Measurements from ENCODE around the gene CHST11.
"Not testable (repeated sequence)": the region's sequence is repeated elsewhere in the genome, so short reads cannot be mapped to it uniquely, and the experiment has no call there.

The CHST11 gene

DNA sequence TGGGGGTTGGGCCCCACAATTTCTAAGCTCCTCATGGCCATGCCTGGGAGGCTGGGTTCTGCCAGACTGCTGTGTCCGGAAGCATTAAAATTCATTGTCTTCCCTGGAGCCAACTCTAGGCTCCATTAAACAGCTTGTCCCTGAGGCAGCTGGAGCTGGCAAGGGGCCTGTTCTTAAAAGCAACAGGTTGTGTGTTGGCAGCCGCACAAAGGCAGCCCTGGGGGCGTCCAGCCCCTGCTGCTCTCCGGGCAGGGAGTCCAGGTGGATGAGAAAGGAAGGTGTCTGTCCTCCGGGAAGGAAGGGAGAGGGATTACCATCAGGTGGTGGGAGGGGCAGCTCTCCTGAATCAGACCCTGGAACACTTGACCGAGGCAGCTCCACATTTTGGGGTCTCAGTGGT lies 98.9 kb downstream of the CHST11 start:
- no peak for DNase-seq (ENCODE audit: low read depth in 1 of 2, low spot score in 1 of 2)

DNA sequence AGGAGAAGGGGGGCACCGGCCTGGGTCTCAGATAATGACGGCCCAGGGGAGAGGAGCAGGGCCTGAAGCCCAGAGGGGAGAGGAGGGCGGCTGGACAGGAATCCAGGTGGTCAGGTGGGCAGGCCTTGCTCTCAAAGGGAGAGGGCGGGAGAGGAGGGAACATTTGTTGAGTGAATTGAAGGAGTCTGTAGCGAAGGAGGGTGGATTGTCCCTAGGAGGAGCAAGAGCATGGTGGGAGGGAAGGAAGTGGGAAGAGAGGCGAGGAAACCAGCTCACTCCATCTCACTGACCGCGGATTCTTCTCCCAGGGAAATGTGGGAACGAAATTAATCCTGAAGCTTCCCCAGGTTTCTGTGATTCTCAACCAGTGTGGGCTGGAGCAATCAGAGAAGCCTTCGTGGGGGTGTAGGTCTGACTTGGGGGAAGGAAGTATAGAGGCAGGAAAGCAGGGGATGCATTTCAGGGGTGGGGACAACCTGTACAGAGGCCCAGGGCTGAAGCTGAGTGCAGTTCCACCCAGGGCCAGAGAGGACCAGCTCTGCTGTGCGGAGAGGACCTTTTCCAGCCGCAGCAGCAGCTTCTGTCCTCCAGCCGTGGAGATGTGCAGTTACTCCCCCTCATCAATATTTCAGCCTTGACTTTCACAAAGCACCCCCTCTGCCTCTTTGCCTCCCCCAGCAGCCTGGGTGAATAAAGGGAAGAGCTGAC lies 100.9 kb downstream of the CHST11 start:
- no peak for DNase-seq (ENCODE audit: low read depth in 1 of 2, low spot score in 1 of 2)

DNA sequence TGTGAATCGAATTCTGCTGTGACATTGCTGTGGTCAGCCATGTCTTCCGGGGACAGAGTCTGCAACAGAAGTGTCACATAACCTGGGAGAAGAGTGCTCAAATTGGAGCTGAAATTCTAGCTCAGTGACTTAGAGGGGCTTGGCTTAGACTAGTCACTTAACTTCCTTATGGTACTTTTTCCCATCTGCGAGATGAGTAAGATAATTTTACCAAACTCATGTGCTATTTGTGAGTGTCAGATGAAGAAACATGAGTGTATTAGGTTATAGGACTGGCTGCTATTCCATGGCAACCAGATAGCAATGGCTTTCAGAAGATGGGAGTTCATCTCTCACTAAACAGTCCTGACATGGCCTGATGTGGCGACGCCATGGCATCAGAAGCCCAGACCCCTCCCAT lies 104.1 kb downstream of the CHST11 start:
- no peak for DNase-seq (ENCODE audit: low read depth in 1 of 2, low spot score in 1 of 2)

DNA sequence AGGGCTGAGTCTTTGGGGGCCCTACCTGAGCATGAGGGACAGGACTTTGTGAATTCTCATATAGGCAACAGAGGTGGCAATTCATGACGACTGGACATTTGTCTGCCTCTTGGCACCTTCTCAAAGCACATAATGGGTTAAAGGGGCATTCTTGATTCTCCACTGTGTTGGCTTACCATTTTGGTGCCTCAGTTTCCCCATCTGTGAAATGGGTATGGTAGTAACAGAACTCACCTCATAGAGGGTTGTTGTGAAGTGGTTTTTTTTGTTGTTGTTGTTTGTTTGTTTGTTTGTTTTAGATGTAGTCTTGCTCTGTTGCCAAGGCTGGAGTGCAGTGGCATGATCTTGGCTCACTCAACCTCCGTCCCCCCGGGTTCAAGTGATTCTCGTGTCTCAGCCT lies 106.0 kb downstream of the CHST11 start:
- DNase-seq (ENCODE audit: low read depth in 1 of 2, low spot score in 1 of 2), result no peak

GRCh38 chr12:104564662-104565061 lies 107.9 kb downstream of the CHST11 start:
- DNase-seq (ENCODE audit: low read depth in 1 of 2, low spot score in 1 of 2), result not testable (repeated sequence)

DNA sequence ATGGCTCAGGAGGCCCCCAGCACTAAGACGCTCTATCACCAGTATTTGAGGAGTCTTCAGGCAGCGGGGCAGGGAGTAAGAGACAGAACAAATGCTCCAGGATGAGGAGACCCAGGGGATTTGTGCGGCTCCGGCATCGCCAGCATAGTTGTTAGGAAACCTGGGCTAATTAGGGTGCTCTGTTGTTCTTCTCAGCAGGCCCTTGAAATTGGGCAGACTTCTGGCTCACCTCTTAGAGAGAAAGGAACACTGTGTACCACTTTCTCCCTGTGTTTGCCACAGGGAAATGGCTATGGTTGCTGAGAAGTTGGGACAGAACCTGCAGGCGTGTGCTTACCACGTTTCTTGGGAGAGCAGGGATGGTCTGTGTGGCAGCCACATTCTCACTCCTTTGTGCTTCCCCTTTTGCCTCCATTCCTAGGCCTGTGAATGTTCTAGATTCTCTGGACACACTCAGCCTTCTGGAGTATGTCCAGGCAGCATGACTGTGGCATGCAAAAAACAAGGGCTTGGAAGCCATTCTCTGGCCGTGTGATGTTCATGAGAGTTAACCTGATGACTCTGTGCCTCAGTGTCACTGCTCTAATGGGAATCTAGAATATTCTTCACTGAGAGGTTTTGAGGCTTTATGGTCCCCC lies 109.0 kb downstream of the CHST11 start:
- no peak for DNase-seq (ENCODE audit: low read depth in 1 of 2, low spot score in 1 of 2)

DNA sequence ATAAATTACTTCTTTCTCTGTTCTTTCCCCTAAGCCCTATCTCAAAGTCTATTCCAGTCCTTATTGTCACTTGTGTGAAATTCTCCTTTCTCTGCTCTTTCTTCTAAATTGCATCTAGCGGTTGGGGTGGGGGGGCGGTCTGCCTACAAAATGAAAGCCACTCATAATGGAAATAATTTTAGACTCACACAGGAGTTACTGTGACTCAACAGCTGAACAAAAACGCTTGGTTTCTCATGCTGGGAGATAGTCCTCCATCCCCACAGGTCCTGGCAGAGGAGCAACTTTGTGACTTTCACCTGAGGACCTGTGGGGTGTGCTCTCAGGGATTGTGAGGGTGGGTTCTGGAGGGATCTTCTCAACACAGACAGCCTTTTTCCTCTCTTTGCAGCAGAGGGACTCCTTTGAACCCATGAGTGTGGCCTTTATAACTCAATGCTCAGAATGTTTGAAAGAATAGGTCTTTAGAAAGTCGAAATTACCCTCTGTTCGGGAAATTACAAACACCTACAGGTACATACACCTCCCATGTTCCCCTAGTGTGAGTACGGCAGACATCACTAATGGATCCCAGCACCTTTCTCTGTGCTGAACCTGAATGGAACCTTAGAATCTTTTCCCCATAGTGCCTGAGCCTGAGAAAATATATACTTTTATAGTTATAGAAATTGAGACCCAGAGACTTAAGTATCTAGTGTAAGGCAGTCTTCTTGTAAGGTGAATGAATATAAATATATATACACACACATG lies 109.7 kb downstream of the CHST11 start:
- DNase-seq (ENCODE audit: low read depth in 1 of 2, low spot score in 1 of 2), result no peak

DNA sequence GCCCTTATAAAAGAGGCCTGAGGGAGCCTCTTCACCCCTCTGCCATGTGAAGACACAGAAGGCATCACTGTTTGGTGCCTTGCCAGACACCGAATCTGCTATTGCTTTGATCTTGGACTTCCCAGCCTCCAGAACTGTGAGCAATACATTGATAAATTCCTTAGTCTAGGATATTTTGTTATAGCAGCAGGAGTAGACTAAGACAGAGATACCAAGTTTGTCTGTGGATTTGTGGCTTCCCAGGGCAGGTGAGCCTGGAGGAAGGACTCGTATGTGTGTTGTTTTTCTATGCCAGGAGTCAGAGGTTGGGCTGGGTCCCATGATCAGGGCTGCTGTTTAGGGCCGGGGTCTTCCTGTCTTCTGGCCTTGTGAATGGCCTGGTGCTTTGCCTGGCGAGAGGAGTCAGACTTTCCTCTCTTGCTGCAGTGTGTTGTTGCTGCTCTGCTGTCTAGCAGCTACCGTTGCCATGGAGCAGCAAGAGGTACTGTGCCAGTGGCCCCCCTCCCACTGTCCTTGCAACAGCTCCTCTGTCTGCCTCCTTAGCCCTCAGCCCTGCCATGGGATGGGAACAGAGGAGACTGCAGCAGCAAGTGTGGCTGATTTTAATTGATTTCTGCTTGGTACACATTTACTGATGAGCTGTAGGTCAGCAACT lies 111.2 kb downstream of the CHST11 start:
- no peak for DNase-seq (ENCODE audit: low read depth in 1 of 2, low spot score in 1 of 2)

GRCh38 chr12:104568487-104568868 lies 111.7 kb downstream of the CHST11 start:
- DNase-seq (ENCODE audit: low read depth in 1 of 2, low spot score in 1 of 2), result no peak

DNA sequence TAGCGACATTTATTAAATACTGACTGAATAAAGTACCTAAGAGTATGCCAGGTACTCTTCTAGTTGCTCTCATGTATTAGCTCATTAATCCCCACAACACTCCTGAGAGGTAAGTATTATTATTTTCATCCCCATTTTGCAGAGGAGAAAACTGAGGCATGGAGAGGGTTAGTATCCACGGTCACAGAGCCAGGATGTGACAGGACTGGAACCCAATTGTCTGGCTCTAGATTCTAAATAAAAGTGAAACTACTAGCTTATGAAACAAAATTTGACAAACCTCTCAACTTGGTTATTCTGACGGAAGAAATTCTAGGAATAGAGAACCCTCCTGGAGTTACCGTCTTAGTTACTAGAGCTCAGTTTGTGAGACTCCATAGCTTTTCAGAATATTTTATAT lies 112.2 kb downstream of the CHST11 start:
- no peak for DNase-seq (ENCODE audit: low read depth in 1 of 2, low spot score in 1 of 2)

DNA sequence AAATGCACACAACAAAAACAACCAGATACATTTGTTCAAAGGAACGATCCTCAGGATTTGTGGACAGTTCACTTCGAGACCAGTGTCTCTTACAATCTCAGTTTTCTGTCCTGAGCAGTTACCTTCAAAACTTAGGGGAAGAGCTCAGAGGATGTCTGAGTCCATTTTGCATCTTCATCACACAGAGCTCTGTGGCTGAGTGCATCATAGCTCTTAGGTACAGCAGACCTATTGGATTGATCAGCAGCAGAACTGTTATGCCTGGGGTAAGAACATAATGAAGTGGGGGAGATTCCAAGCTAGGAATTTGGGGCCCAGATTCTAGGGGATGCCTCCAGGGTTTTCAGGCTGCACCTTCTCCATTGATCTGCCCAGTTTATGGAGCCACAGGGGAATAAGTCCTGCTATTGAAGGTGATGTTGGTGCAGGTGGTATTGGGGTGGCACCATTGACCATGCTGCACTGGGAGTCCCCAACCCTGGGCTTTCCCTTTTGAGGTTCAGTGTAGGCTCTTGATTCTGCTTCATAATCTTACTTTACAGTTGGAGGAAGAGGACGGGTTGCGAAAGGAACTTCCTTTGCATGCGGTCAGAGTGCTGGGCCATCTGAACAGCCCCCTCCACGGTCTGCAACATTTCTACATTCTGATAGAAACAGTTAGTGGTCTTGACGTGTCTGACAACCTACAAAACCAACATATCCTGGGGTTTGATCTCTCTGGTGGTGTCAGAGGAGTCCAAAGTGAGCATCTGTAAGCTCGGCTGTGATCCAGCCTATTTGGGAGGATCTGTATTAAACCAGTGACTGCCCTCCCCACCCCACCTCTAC lies 112.8 kb downstream of the CHST11 start:
- no peak for DNase-seq (ENCODE audit: low read depth in 1 of 2, low spot score in 1 of 2)

- no peak for DNase-seq (ENCODE audit: low read depth in 1 of 2, low spot score in 1 of 2)
These were observed 113.6 kb downstream of the CHST11 start for GRCh38 chr12:104570174-104570907.

DNA sequence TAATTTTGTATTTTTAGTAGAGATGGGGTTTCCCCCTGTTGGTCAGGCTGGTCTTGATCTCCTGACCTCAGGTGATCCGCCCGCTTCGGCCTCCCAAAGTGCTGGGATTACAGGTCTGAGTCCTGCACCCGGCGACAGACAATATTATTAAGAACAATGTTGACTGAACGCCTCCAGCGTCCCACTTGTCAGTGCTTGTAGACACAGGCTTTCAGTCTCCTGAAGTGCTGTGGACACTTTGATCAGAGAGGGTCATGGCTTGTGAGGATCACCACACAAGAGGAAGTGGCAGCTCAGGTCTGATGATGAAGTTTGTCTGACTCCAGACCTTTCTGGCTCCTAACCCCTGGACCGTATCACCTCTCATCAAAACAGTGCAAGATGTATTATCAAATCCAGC lies 114.6 kb downstream of the CHST11 start:
- DNase-seq (ENCODE audit: low read depth in 1 of 2, low spot score in 1 of 2), result no peak

GRCh38 chr12:104574353-104574752 lies 117.6 kb downstream of the CHST11 start:
- DNase-seq (ENCODE audit: low read depth in 1 of 2, low spot score in 1 of 2), result not testable (repeated sequence)

DNA sequence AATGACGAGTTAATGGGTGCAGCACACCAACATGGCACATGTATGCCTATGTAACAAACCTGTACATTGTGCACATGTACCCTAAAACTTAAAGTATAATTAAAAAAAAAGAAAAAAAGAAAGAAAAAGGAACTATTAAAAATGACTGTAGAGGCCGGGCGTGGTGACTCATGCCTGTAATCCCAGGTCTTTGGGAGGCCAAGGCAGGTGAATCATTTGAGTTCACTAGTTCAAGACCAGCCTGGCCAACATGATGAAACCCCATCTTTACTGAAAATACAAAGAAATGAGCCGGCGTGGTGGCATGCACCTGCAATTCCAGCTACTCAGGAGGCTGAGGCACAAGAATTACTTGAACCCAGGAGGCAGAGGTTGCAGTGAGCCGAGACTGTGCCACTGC lies 118.0 kb downstream of the CHST11 start:
- not testable (repeated sequence) for DNase-seq (ENCODE audit: low read depth in 1 of 2, low spot score in 1 of 2)

DNA sequence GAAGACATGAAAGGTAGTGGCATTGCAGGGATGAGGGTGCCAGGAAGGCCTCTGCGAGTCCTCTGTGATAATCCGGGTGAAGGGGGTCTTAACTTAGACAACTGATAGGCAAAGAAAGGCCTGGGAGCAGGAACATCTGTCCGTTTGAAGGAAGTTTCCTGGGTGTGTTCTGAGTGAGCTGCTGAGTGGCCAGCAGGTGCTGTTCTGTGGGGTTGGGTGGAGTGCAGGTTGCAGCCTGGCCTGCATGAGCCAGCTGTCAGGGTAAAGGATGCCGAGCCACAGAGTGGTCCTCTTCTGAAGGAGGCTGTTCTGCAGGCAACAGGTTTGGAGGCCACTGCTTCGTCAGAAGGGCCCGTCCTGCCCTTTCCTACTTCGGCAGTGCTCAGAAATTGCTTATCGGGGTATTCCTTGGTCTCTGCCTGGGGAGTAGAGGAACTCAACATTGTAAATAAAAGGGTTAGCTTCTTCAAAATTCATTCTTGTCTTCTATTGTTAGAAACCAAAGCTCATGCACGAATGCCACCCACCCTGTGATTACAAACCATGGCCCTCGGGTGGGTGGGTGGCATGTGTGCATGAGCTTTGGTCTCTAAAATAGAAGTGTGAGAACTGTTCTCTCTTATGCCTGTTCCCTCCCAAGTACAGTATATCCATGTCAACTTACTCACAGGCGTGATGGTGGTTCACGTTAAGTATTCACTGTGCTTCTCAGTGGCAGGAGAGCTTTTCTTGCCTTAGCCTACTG lies 118.9 kb downstream of the CHST11 start:
- DNase-seq (ENCODE audit: low read depth in 1 of 2, low spot score in 1 of 2), result no peak

GRCh38 chr12:104576187-104576778 lies 119.5 kb downstream of the CHST11 start:
- no peak for DNase-seq (ENCODE audit: low read depth in 1 of 2, low spot score in 1 of 2)

- DNase-seq (ENCODE audit: low read depth in 1 of 2, low spot score in 1 of 2), result no peak
These were observed 120.3 kb downstream of the CHST11 start for GRCh38 chr12:104576980-104577580.

DNA sequence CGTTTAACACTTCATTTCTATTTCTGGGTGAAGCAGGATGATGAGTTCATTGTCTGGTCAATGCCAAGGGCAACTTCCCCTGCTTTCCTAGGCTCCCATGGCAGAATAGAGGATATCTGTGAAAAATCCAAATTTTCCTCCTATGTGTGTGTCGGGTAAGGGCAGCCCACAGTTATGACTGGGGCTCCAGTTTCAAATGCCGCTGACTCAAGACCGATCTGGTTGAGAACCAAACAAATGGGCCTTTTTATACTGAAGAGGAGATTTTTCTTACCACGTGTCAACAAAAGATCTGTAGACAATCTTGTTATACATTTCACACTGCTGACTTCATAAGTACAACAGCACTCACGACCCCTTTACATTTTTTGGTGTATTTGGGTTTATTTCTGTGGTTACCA lies 120.8 kb downstream of the CHST11 start:
- no peak for DNase-seq (ENCODE audit: low read depth in 1 of 2, low spot score in 1 of 2)
